Esophagus muscularis mucosa (tissue), 4 donors: ENCODE results near the gene ATP1A4.

Experiments
- EP300 ChIP-seq: sonication (generic); formaldehyde crosslinking; IDR thresholded peaks from one replicate; pipeline ENCODE4 v1.6.1; 2017; ENCODE audit warnings: antibody characterized with exemption
- POLR2A ChIP-seq: fragments of 450-650 bp; IDR thresholded peaks from one replicate; pipeline ENCODE4 v1.6.1; 2017; ENCODE audit warnings: antibody characterized with exemption, moderate library complexity, mild to moderate bottlenecking, low read depth
- POLR2AphosphoS5 ChIP-seq, 2 donors: sonication (generic); formaldehyde crosslinking; IDR thresholded peaks; one replicate each; pipeline ENCODE4 v1.6.1; 2017; ENCODE audit warnings: antibody characterized with exemption in 2 of 2
- TF ChIP-seq, protein P1 (sequence below), 3 experiments: fragments of 200-600 bp in 2 of 3; fragments of 450-650 bp in 1 of 3; sonication (generic) in 2 of 3; IDR thresholded peaks; one replicate each; pipeline ENCODE4 v1.5.1; 2017 to 2019; ENCODE audit warnings: antibody characterized with exemption in 3 of 3, mild to moderate bottlenecking in 2 of 3, moderate library complexity in 1 of 3

DNA sequence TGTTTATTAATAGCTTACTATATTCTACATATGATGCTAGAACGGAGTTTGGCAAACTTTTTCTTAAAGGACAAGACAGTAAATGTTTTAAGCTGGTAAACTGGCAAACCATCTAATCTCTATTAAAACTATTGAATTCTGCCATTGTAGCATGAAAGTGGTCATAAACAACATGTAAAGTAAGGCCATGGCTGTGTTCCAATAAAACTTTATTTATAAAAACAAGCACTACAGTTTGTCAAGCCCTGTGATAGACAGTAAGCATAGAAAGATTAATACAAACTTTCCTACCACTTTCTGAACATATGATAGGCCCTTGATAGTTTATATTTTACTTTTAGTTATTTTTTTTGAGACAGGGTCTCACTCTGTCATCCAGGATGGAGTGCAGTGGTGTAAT lies 76.2 kb downstream of the ATP1A4 start:
- TF ChIP-seq EP300 (no peak), POLR2A (no peak), POLR2AphosphoS5 (IDR thresholded peaks at IDR 0.05) (no peak)
- TF ChIP-seq, protein P1, sequence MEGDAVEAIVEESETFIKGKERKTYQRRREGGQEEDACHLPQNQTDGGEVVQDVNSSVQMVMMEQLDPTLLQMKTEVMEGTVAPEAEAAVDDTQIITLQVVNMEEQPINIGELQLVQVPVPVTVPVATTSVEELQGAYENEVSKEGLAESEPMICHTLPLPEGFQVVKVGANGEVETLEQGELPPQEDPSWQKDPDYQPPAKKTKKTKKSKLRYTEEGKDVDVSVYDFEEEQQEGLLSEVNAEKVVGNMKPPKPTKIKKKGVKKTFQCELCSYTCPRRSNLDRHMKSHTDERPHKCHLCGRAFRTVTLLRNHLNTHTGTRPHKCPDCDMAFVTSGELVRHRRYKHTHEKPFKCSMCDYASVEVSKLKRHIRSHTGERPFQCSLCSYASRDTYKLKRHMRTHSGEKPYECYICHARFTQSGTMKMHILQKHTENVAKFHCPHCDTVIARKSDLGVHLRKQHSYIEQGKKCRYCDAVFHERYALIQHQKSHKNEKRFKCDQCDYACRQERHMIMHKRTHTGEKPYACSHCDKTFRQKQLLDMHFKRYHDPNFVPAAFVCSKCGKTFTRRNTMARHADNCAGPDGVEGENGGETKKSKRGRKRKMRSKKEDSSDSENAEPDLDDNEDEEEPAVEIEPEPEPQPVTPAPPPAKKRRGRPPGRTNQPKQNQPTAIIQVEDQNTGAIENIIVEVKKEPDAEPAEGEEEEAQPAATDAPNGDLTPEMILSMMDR (IDR thresholded peaks at IDR 0.05): no peak
